Gastroesophageal sphincter (tissue), 3 donors: ENCODE data around the gene TCF4.

Experiments
- CTCF ChIP-seq, 4 experiments: fragments of 200-600 bp in 2 of 4; fragments of 450-650 bp in 2 of 4; sonication (generic) in 1 of 4; IDR thresholded peaks; one replicate each; pipeline ENCODE4 v1.5.1; 2017 to 2019; ENCODE audit warnings: antibody characterized with exemption in 4 of 4, mild to moderate bottlenecking in 2 of 4, moderate library complexity in 2 of 4
- POLR2A ChIP-seq, 2 donors: fragments of 450-650 bp; IDR thresholded peaks; one replicate each; pipeline ENCODE4 v1.6.1; 2017; ENCODE audit warnings: antibody characterized with exemption in 2 of 2, mild to moderate bottlenecking in 2 of 2, moderate library complexity in 1 of 2
- POLR2AphosphoS5 ChIP-seq: sonication (generic); formaldehyde crosslinking; IDR thresholded peaks from one replicate; pipeline ENCODE4 v1.6.1; 2017; ENCODE audit warnings: antibody characterized with exemption

DNA sequence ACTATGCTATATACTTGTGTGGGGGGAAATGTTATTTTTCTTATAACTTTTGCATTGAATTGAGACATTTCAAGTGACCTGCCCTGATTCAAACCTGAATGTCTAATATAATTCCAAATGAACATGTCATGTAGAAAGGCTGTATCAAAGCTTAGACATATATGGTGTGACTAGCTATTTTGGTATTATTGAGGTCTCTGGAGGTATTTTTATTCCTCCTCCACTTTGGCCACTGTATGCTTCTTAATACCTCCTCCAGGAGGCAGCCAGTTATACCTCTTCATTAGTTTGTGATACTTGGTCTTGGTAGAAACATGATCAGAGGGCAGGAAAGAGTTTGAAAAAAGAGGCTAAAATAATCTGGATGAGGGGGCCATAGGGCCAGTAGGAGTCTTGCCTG lies 217.1 kb downstream of the TCF4 start:
- TF ChIP-seq CTCF (IDR thresholded peaks at IDR 0.05) (no peak), POLR2A (IDR thresholded peaks at IDR 0.05) (no peak), POLR2AphosphoS5 (no peak)
